Measurements from ENCODE around the gene RCAN3. TPM values are rescaled to one million over a fixed set of nuclear protein-coding genes. Genes with fewer than 3 reads are reported as not detected.
"Not testable (repeated sequence)": the region's sequence is repeated elsewhere in the genome, so short reads cannot be mapped to it uniquely, and the experiment has no call there.

The RCAN3 gene
- total RNA-seq, 4 donors from 2014 or later, result 2.6 to 22.1 (median 7.3) TPM

DNA sequence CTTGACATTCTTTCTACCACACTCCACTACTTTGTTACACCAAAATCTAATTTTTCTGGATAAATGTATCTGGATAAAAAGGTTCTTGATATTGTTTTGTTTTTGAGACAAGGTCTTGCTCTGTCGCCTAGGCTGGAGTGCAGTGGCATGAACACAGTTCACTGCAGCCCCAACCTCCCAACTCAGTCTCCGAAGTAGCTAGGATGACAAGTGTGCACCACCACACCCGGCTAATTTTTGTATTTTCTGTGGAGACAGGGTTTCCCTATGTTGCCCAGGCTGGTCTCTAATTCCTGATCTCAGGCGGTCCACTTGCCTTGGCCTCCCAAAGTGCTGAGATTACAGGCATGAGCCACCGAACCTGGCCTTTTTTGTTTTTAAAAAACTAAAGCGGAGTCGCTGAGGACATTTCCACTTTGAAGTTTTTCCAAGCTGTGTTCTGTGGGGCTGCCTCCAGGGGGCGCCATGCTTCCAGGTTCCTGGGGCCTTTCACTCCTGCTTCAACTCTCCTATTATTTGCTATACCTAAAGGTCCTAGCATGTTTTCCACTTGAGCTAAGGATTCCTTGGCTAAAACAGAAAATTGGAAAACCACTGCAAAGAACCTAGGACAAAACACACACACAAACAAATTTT lies 39.2 kb downstream of the RCAN3 start:
- H3K27ac ChIP-seq, result no peak overlapping the region
- intact Hi-C loops (cut with DNase I; ENCODE audit: low total_unique reads), result no loop called here

DNA sequence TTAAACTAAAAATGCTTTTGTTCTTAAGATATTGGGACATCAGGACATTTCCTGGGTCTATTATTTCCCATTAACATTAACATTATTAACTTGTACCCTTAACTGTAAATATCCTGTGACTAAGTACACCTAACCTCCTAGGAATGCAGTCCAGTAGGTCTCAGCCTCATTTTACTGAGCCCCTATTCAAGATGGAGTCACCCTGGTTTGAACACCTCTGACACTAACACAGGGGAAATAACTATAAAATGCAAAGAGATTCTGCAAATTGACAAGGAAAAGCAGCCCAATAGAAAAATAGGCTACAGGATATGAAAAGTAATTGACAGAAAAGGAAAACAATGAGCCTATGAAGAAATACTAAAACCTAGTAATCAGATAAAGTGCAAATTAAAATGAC lies 41.6 kb downstream of the RCAN3 start:
- Histone ChIP-seq H3K27me3 (no peaks in the 10 kb centered on the region), H3K4me3 (no peak overlapping the region), H3K27ac (no peak overlapping the region), H3K9me3 (no peaks in the 10 kb centered on the region), H3K36me3 (no peaks in the 10 kb centered on the region), H3K4me1 (no peaks in the 10 kb centered on the region)
- TF ChIP-seq, protein P1, sequence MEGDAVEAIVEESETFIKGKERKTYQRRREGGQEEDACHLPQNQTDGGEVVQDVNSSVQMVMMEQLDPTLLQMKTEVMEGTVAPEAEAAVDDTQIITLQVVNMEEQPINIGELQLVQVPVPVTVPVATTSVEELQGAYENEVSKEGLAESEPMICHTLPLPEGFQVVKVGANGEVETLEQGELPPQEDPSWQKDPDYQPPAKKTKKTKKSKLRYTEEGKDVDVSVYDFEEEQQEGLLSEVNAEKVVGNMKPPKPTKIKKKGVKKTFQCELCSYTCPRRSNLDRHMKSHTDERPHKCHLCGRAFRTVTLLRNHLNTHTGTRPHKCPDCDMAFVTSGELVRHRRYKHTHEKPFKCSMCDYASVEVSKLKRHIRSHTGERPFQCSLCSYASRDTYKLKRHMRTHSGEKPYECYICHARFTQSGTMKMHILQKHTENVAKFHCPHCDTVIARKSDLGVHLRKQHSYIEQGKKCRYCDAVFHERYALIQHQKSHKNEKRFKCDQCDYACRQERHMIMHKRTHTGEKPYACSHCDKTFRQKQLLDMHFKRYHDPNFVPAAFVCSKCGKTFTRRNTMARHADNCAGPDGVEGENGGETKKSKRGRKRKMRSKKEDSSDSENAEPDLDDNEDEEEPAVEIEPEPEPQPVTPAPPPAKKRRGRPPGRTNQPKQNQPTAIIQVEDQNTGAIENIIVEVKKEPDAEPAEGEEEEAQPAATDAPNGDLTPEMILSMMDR (IDR thresholded peaks at IDR 0.05), result no peak
- TF ChIP-seq POLR2A (IDR thresholded peaks at IDR 0.05), result no peak
- no peak for DNase-seq
- intact Hi-C loops (cut with DNase I; ENCODE audit: low total_unique reads), result no loop called here

More for the DNA sequence above, 39.2 kb downstream of the RCAN3 start:
- Histone ChIP-seq H3K36me3 (no peaks in the 10 kb centered on the region), H3K27me3 (no peaks in the 10 kb centered on the region), H3K4me1 (no peaks in the 10 kb centered on the region), H3K4me3 (no peak overlapping the region), H3K9me3 (no peaks in the 10 kb centered on the region)
- DNase-seq, result no peak
- no peak for TF ChIP-seq POLR2A (IDR thresholded peaks at IDR 0.05)
- TF ChIP-seq, protein P1 (IDR thresholded peaks at IDR 0.05), result no peak

DNA sequence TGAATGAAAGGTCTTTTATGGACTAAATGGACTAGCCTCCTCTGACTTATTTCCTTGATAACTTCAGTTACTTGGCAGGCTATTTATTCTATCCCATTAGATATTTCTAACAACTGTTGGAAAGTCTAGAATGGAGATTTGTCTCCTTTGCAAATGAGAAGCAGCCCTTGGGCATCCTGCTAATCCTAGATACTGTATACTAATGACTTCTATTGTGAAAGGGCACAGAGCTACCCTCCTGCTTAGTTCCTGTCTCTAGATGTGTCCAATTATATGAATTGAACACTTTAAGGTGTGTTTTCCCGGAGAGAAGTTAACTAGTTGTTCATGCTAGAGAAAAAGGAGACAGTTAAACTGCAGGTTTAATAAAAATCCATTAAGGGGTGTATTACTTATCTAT lies 43.0 kb downstream of the RCAN3 start:
- no peaks in the 10 kb centered on the region for H3K27me3 ChIP-seq
- no peak overlapping the region for H3K27ac ChIP-seq
- TF ChIP-seq POLR2A (IDR thresholded peaks at IDR 0.05), result no peak
- TF ChIP-seq, protein P1 (IDR thresholded peaks at IDR 0.05), result no peak
- no peaks in the 10 kb centered on the region for H3K9me3 ChIP-seq
- H3K36me3 ChIP-seq, result no peaks in the 10 kb centered on the region
- no peaks in the 10 kb centered on the region for H3K4me1 ChIP-seq
- DNase-seq, result no peak
- intact Hi-C loops (cut with DNase I; ENCODE audit: low total_unique reads), result no loop called here
- no peak overlapping the region for H3K4me3 ChIP-seq

DNA sequence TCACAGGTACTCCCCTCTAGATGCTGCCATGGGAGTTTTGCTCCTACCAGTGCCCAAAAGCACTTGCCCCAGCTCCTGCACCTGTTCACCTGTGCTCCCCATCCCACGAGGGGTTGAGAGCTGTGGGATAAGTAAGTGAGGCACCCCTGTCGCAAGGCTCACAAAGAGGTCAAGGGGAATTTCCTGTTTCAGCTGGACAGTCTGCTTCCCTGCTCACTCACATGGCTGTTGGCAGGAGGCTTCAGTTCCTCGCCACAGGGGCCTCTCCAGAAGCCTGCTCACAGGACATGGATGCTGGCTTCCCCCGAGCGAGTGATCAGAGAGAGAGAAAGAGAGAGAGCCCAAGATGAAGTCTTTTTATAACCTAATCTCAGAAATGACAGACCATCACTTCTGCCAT lies 44.6 kb downstream of the RCAN3 start:
- no peaks in the 10 kb centered on the region for H3K27me3 ChIP-seq
- no peaks in the 10 kb centered on the region for H3K36me3 ChIP-seq
- DNase-seq, result no peak
- no peak overlapping the region for H3K27ac ChIP-seq
- no peak for TF ChIP-seq POLR2A (IDR thresholded peaks at IDR 0.05)
- TF ChIP-seq, protein P1 (IDR thresholded peaks at IDR 0.05), result no peak
- intact Hi-C loops (cut with DNase I; ENCODE audit: low total_unique reads), result no loop called here
- no peaks in the 10 kb centered on the region for H3K9me3 ChIP-seq
- no peaks in the 10 kb centered on the region for H3K4me1 ChIP-seq
- H3K4me3 ChIP-seq, result no peak overlapping the region

DNA sequence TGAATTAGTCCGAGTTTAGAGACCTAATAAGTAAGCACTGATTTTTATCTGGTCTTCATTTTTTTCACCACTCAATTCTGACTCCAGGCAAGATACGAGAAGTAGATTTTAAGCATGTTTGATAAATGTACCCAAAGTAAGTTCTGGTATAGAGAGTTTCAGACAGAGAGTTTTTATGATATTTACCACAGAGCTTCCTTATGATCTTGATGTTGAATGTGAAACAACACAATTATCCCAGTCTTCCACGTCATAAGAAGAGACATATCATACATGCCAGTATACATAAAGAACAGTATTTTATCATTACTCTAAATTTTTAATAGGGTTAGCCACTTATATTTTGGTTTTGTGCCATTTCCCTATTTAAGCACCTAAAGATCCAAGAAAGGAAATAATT lies 45.4 kb downstream of the RCAN3 start:
- Histone ChIP-seq H3K36me3 (no peaks in the 10 kb centered on the region), H3K27me3 (no peaks in the 10 kb centered on the region), H3K4me3 (no peak overlapping the region), H3K27ac (no peak overlapping the region), H3K9me3 (no peaks in the 10 kb centered on the region), H3K4me1 (no peaks in the 10 kb centered on the region)
- no peak for DNase-seq
- TF ChIP-seq POLR2A (IDR thresholded peaks at IDR 0.05), result no peak
- TF ChIP-seq, protein P1 (IDR thresholded peaks at IDR 0.05), result no peak
- intact Hi-C loops (cut with DNase I; ENCODE audit: low total_unique reads), result no loop called here

DNA sequence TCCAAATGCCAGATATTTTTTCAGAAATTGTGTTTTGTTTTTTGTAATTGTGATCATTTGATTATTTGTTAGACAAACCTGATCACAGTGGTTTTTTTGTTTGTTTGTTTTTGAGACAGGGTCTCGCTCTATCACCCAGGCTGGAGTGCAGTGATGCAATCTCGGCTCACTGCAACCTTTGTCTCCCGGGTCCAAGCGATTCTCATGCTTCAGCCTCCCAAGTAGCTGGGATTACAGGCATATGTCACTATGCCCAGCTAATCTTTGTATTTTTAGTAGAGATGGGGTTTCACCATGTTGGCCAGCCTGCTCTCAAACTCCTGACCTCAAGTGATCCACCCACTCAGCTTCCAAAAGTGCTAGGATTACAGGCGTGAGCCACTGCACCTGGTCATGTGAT lies 46.6 kb downstream of the RCAN3 start:
- H3K36me3 ChIP-seq; H3K4me1 ChIP-seq; H3K27me3 ChIP-seq; H3K9me3 ChIP-seq; H3K27ac ChIP-seq; DNase-seq; intact Hi-C loops (cut with DNase I; ENCODE audit: low total_unique reads); H3K4me3 ChIP-seq: not testable (repeated sequence)

Measured in uterus (tissue), 4 donors.